Esophagus squamous epithelium (tissue), 5 donors: ENCODE data around the gene HDAC7. TPM values are rescaled to one million over a fixed set of nuclear protein-coding genes. Genes with fewer than 3 reads are reported as not detected.
A peak's percentile ranks its signal among the peaks of the same experiment; 100 is the strongest.

Experiments
- DNase-seq: peaks from one replicate; lab custom pipeline; 2025; lab: John Stamatoyannopoulos, UW
- H3K27ac ChIP-seq, 4 donors: fragments of 200-600 bp; sonication (generic); one replicate each; pipeline ENCODE4 v1.5.1; 2016 to 2019; ENCODE audit warnings: mild to moderate bottlenecking in 1 of 4
- H3K27me3 ChIP-seq, 4 donors: fragments of 200-600 bp; sonication (generic); 1 replicate in 3 of 4; 2 replicates in 1 of 4; pipeline versions ENCODE4 v1.5.1 to v1.6.0; 2017 to 2021; ENCODE audit warnings: antibody characterized with exemption in 1 of 4
- H3K36me3 ChIP-seq, 3 donors: fragments of 200-600 bp; sonication (generic); one replicate each; pipeline ENCODE4 v1.5.1; 2016 to 2019
- H3K4me1 ChIP-seq, 3 donors: fragments of 200-600 bp; sonication (generic); one replicate each; pipeline ENCODE4 v1.5.1; 2017 to 2019
- H3K4me3 ChIP-seq, 4 donors: fragments of 200-600 bp; sonication (generic); 1 replicate in 3 of 4; 2 replicates in 1 of 4; pipeline ENCODE4 v1.5.1; 2016 to 2019; ENCODE audit warnings: mild to moderate bottlenecking in 2 of 4, moderate library complexity in 1 of 4
- H3K9me3 ChIP-seq, 3 donors: fragments of 200-600 bp; sonication (generic); one replicate each; pipeline ENCODE4 v1.5.1; 2016 to 2019
- CTCF ChIP-seq, 6 experiments: fragments of 450-650 bp in 4 of 6; fragments of 200-600 bp in 2 of 6; sonication (generic) in 2 of 6; IDR thresholded peaks; one replicate each; pipeline ENCODE4 v1.5.1; 2016 to 2019; ENCODE audit warnings: antibody characterized with exemption in 6 of 6, mild to moderate bottlenecking in 4 of 6, moderate library complexity in 4 of 6
- POLR2A ChIP-seq, 4 donors: fragments of 450-650 bp; IDR thresholded peaks; one replicate each; pipeline ENCODE4 v1.6.1; 2017; ENCODE audit warnings: antibody characterized with exemption in 4 of 4, mild to moderate bottlenecking in 4 of 4, moderate library complexity in 3 of 4
- WGBS, 2 donors: methylation state at CpG; one replicate each; pipeline ENCODE4 v1.1.5; 2018; 5-methylcytosine and 5-hydroxymethylcytosine counted together
- intact Hi-C: fragments of 100-400 bp; cut with DNase I; formaldehyde crosslinking; loops from one replicate; pipeline ENCODE4 v1.15.0; 2022
- total RNA-seq, 4 donors: library from RNA; depleted of rRNA; stranded (reverse); fragments of >200 nt; gene quantifications; one replicate each; pipeline ENCODE4 v1.1.0, GENCODE V29; 2016
- donor health status: DM: yes; HTN: yes; CAD: no.

HDAC7 gene
- total RNA-seq, 4 donors from 2014 or later = 19.8 to 37.2 (median 24.0) TPM

- H3K27ac ChIP-seq = peak overlapping the region in 3 of 4 donors; percentile 80 to 85 (median 84)
- no peak overlapping the region for H3K4me3 ChIP-seq
- intact Hi-C loops = loop anchor here (10.0 kb wide), 1 partner anchor 90 kb away; no protein-coding TSS in a partner anchor
- H3K27me3 ChIP-seq = no peaks in the 10 kb centered on the region
- TF ChIP-seq CTCF (IDR thresholded peaks at IDR 0.05) = no peak
- no peak for TF ChIP-seq POLR2A (IDR thresholded peaks at IDR 0.05)
- no peak for DNase-seq
- H3K9me3 ChIP-seq = no peaks in the 10 kb centered on the region
- H3K4me1 ChIP-seq = peaks cover 18 to 60% (median 21%) of the 10 kb centered on the region in 3 donors
- peaks cover 0 to 20% (median 10%) of the 10 kb centered on the region in 3 donors for H3K36me3 ChIP-seq
- WGBS, 2 donors = 94 to 95% methylated on average over 12 to 13 of the region's 14 CpGs
Observed at GRCh38 chr12:47864646-47865235, 45.0 kb upstream of the HDAC7 start.

GRCh38 chr12:47863985-47864384 lies 44.3 kb upstream of the HDAC7 start:
- peaks cover 18 to 65% (median 21%) of the 10 kb centered on the region in 3 donors for H3K4me1 ChIP-seq
- no peaks in the 10 kb centered on the region for H3K9me3 ChIP-seq
- H3K27me3 ChIP-seq = no peaks in the 10 kb centered on the region
- intact Hi-C loops = loop anchor here (10.0 kb wide), 1 partner anchor 91 kb away; no protein-coding TSS in a partner anchor
- peaks cover 0 to 20% (median 10%) of the 10 kb centered on the region in 3 donors for H3K36me3 ChIP-seq
- H3K27ac ChIP-seq = peak overlapping the region; percentile 54 to 85 (median 82)
- DNase-seq = no peak
- H3K4me3 ChIP-seq = no peak overlapping the region
- TF ChIP-seq POLR2A (IDR thresholded peaks at IDR 0.05) = no peak
- TF ChIP-seq CTCF (IDR thresholded peaks at IDR 0.05) = no peak
- 77 to 100% methylated on average over 1 to 5 of the region's 6 CpGs for WGBS, 2 donors

- Histone ChIP-seq H3K4me3 (no peak overlapping the region), H3K4me1 (peaks cover 19 to 70% (median 22%) of the 10 kb centered on the region in 3 donors), H3K27me3 (no peaks in the 10 kb centered on the region), H3K27ac (peak overlapping the region; percentile 54 to 85 (median 82)), H3K9me3 (no peaks in the 10 kb centered on the region), H3K36me3 (peaks cover 0 to 20% (median 10%) of the 10 kb centered on the region in 3 donors)
- WGBS, 2 donors = no CpG with 5 or more reads among the region's 7 CpGs
- no peak for DNase-seq
- intact Hi-C loops = loop anchor here (10.0 kb wide), 1 partner anchor 91 kb away; no protein-coding TSS in a partner anchor
- no peak for TF ChIP-seq POLR2A (IDR thresholded peaks at IDR 0.05)
- TF ChIP-seq CTCF (IDR thresholded peaks at IDR 0.05) = no peak
Observed at GRCh38 chr12:47863467-47863866, 43.8 kb upstream of the HDAC7 start.

- Histone ChIP-seq H3K9me3 (no peaks in the 10 kb centered on the region), H3K36me3 (peaks cover 0 to 20% (median 10%) of the 10 kb centered on the region in 3 donors), H3K27me3 (no peaks in the 10 kb centered on the region), H3K27ac (peak overlapping the region; percentile 39 to 85 (median 82)), H3K4me1 (peaks cover 23 to 71% (median 24%) of the 10 kb centered on the region in 3 donors), H3K4me3 (no peak overlapping the region)
- no peak for TF ChIP-seq POLR2A (IDR thresholded peaks at IDR 0.05)
- no peak for TF ChIP-seq CTCF (IDR thresholded peaks at IDR 0.05)
- 87 to 90% methylated on average over 3 to 6 of the region's 7 CpGs for WGBS, 2 donors
- intact Hi-C loops = loop anchor here (10.0 kb wide), 1 partner anchor 92 kb away; no protein-coding TSS in a partner anchor
- no peak for DNase-seq
Observed at GRCh38 chr12:47862881-47863280, 43.2 kb upstream of the HDAC7 start.

- TF ChIP-seq POLR2A (IDR thresholded peaks at IDR 0.05) (no peak), CTCF (IDR thresholded peaks at IDR 0.05) (no peak)
- H3K36me3 ChIP-seq = peaks cover 0 to 23% (median 10%) of the 10 kb centered on the region in 3 donors
- intact Hi-C loops = loop anchor here (10.0 kb wide), 1 partner anchor 93 kb away; no protein-coding TSS in a partner anchor
- DNase-seq = no peak
- peak overlapping the region in 2 of 4 donors; percentile 84 to 85 for H3K27ac ChIP-seq
- H3K4me3 ChIP-seq = no peak overlapping the region
- WGBS, 2 donors = 65 to 71% methylated on average over 5 of the region's 5 CpGs
- H3K27me3 ChIP-seq = no peaks in the 10 kb centered on the region
- peaks cover 21 to 71% (median 22%) of the 10 kb centered on the region in 3 donors for H3K4me1 ChIP-seq
- no peaks in the 10 kb centered on the region for H3K9me3 ChIP-seq
Observed at GRCh38 chr12:47862167-47862750, 42.6 kb upstream of the HDAC7 start.
